Measurements from ENCODE around the gene B4GAT1. TPM values are rescaled to one million over a fixed set of nuclear protein-coding genes. Genes with fewer than 3 reads are reported as not detected.

The B4GAT1 gene
- total and polyA plus RNA-seq, 2 of the 13 experiments (the other 11 are each of a cell fraction or from before 2014, with no cell fraction given) = 40.4 to 109 TPM

DNA sequence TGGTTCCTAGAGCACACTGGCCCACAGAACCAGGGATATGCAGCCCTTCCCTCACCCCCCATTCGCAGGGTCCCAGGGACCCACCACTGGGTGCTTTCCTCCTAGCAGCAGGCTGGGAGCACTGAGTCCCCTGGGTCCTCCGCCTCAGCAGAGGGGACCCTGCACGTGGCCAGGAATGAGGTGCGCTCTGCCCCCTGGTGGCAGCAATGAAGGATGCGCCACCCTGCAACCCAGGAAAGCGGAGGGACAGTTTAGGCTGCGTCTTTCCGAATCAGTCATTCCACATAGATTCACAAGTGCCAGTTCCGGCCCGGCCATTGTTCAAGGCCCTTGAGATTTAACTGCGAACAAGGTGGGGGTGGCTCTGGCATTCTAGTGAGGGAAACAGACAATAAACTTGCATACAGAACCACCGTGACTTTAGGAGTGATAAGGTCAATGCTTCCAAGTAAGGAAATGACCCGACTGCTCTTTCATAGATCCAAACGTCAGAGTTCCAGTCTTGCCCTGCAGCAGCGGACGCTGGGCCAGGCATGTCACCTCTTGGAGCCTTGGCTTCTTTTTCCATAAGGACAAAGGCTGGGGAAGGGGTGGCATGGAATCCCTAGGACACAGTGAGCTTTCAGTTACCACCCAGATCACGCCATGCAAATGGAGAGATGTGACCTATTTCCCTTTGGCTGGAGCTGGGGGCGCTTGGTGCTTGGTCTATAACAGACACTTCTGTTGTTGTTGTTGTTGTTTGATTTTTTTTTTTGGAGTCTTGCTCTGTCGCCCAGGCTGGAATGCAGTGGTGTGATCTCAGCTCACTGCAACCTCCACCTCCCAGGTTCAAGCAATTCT lies 18.9 kb downstream of the B4GAT1 start (continued):
- no peak for TF ChIP-seq ZNF274 (CRISPR knock-in tag; IDR thresholded peaks at IDR 0.05)
- 0 out of 2 replicates have a peak, but pooled peaks have one; percentile 60 for TF ChIP-seq ZNF770 (CRISPR knock-in tag; IDR thresholded peaks at IDR 0.05)
- peak; percentile 89 for TF ChIP-seq KDM4B (CRISPR knock-in tag; IDR thresholded peaks at IDR 0.05)
- TF ChIP-seq GZF1 (CRISPR knock-in tag; IDR thresholded peaks at IDR 0.05) = peak; percentile 72; the same call in 1 of the 2 replicates
- TF ChIP-seq, protein P1, sequence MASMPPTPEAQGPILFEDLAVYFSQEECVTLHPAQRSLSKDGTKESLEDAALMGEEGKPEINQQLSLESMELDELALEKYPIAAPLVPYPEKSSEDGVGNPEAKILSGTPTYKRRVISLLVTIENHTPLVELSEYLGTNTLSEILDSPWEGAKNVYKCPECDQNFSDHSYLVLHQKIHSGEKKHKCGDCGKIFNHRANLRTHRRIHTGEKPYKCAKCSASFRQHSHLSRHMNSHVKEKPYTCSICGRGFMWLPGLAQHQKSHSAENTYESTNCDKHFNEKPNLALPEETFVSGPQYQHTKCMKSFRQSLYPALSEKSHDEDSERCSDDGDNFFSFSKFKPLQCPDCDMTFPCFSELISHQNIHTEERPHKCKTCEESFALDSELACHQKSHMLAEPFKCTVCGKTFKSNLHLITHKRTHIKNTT (CRISPR knock-in tag; IDR thresholded peaks at IDR 0.05) = no peak
- peak; percentile 85; the same call in 1 of the 2 replicates for TF ChIP-seq NFKB2 (CRISPR knock-in tag; IDR thresholded peaks at IDR 0.05; ENCODE audit: borderline replicate concordance)
- peak; percentile 86; the same call in 1 of the 2 replicates for TF ChIP-seq CBX5 (CRISPR knock-in tag; IDR thresholded peaks at IDR 0.05; ENCODE audit: borderline replicate concordance)
- TF ChIP-seq ADNP (CRISPR knock-in tag; IDR thresholded peaks at IDR 0.05) = peak; percentile 38; the same call in 1 of the 2 replicates
- 0 out of 2 replicates have a peak, but pooled peaks have one; percentile 52 for TF ChIP-seq MXD1 (CRISPR knock-in tag; IDR thresholded peaks at IDR 0.05)
- TF ChIP-seq ZNF781 (CRISPR knock-in tag; IDR thresholded peaks at IDR 0.05; ENCODE audit: borderline replicate concordance, not compliant biosample characterization) = no peak
- TF ChIP-seq SUZ12 (IDR thresholded peaks at IDR 0.05; ENCODE audit: low read depth, low read length) = no peak
- TF ChIP-seq ZNF577 (CRISPR knock-in tag; IDR thresholded peaks at IDR 0.05; ENCODE audit: borderline replicate concordance, low read depth) = no peak
- no peak for TF ChIP-seq ZNF713 (CRISPR knock-in tag; IDR thresholded peaks at IDR 0.05)
- TF ChIP-seq TEF (CRISPR knock-in tag; IDR thresholded peaks at IDR 0.05) = no peak
- TF ChIP-seq, protein P2, sequence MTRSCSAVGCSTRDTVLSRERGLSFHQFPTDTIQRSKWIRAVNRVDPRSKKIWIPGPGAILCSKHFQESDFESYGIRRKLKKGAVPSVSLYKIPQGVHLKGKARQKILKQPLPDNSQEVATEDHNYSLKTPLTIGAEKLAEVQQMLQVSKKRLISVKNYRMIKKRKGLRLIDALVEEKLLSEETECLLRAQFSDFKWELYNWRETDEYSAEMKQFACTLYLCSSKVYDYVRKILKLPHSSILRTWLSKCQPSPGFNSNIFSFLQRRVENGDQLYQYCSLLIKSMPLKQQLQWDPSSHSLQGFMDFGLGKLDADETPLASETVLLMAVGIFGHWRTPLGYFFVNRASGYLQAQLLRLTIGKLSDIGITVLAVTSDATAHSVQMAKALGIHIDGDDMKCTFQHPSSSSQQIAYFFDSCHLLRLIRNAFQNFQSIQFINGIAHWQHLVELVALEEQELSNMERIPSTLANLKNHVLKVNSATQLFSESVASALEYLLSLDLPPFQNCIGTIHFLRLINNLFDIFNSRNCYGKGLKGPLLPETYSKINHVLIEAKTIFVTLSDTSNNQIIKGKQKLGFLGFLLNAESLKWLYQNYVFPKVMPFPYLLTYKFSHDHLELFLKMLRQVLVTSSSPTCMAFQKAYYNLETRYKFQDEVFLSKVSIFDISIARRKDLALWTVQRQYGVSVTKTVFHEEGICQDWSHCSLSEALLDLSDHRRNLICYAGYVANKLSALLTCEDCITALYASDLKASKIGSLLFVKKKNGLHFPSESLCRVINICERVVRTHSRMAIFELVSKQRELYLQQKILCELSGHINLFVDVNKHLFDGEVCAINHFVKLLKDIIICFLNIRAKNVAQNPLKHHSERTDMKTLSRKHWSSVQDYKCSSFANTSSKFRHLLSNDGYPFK (CRISPR knock-in tag; IDR thresholded peaks at IDR 0.05; ENCODE audit: borderline replicate concordance) = peak; percentile 58; the same call in 1 of the 2 replicates
- TF ChIP-seq YEATS4 (CRISPR knock-in tag; IDR thresholded peaks at IDR 0.05; ENCODE audit: borderline replicate concordance) = peak; percentile 93
- TF ChIP-seq FOXO1 (CRISPR knock-in tag; IDR thresholded peaks at IDR 0.05) = no peak; the same call in 1 of the 2 replicates
- TF ChIP-seq NFYB (CRISPR knock-in tag; IDR thresholded peaks at IDR 0.05) = no peak
- TF ChIP-seq FOXO4 (CRISPR knock-in tag; conservative IDR thresholded peaks at IDR 0.05) = no peak
